Testis (tissue), 3 donors: Measurements from ENCODE around the gene BCL7A. TPM values are rescaled to one million over a fixed set of nuclear protein-coding genes. Genes with fewer than 3 reads are reported as not detected.

Experiments used
- DNase-seq: peaks from one replicate; pipeline ENCODE4 v3.0.0-alpha.2; 2019
- H3K27ac ChIP-seq, 2 donors: fragments of 200-600 bp; sonication (generic); one replicate each; pipeline ENCODE4 v1.5.1; 2019
- H3K27me3 ChIP-seq: fragments of 200-600 bp; sonication (generic); one replicate; pipeline ENCODE4 v1.5.1; 2019
- H3K36me3 ChIP-seq: fragments of 200-600 bp; sonication (generic); one replicate; pipeline ENCODE4 v1.5.1; 2017; ENCODE audit warnings: low read depth; ENCODE audit errors: missing control alignments
- H3K4me1 ChIP-seq: fragments of 200-600 bp; sonication (generic); one replicate; pipeline ENCODE4 v1.5.1; 2019
- H3K4me3 ChIP-seq, 2 donors: fragments of 200-600 bp; sonication (generic); one replicate each; pipeline ENCODE4 v1.5.1; 2017 to 2019
- H3K9me3 ChIP-seq: fragments of 200-600 bp; sonication (generic); one replicate; pipeline ENCODE4 v1.5.1; 2017
- CTCF ChIP-seq, 3 experiments: fragments of 450-650 bp in 2 of 3; fragments of 200-600 bp in 1 of 3; sonication (generic) in 1 of 3; IDR thresholded peaks; one replicate each; pipeline ENCODE4 v1.5.1; 2016 to 2019; ENCODE audit warnings: antibody characterized with exemption in 3 of 3, mild to moderate bottlenecking in 2 of 3, moderate library complexity in 1 of 3
- POLR2A ChIP-seq: fragments of 450-650 bp; IDR thresholded peaks from one replicate; pipeline ENCODE4 v1.6.1; 2017; ENCODE audit warnings: antibody characterized with exemption, mild to moderate bottlenecking, moderate library complexity
- WGBS, 2 donors: methylation state at CpG; one replicate each; pipeline ENCODE4 v1.1.5; 2018; 5-methylcytosine and 5-hydroxymethylcytosine counted together
- intact Hi-C: fragments of 100-400 bp; cut with DNase I; formaldehyde crosslinking; loops from one replicate; pipeline ENCODE4 v1.15.1; 2023; ENCODE audit warnings: low total_unique reads
- polyA plus RNA-seq: library from polyadenylated mRNA; stranded (reverse); fragments of 350-450 nt; fragmentation: Illumina TruSeq; extraction: RNeasy Lipid Tissue Mini Kit (QIAGEN cat#74804); gene quantifications from one replicate; pipeline ENCODE4 v1.2.3, GENCODE V29; 2014; ENCODE audit warnings: low read depth, low replicate concordance; ENCODE audit not compliant: insufficient read depth
- total RNA-seq, 2 donors: library from RNA; depleted of rRNA; stranded (reverse); fragments of >200 nt; gene quantifications; one replicate each; pipeline ENCODE4 v1.2.3, GENCODE V29; 2016

The BCL7A gene
- total and polyA plus RNA-seq, 3 donors from 2014 or later: 5.9 to 11.1 (median 10.2) TPM

GRCh38 chr12:122030424-122031035, 8.8 kb downstream of the BCL7A start:
- no peak for DNase-seq
- intact Hi-C loops: no loop called here
- H3K4me3 ChIP-seq: no peak overlapping the region
- H3K36me3 ChIP-seq: no peaks in the 10 kb centered on the region
- WGBS, 2 donors: 84 to 85% methylated on average over 8 to 13 of the region's 13 CpGs
- peaks cover 14% of the 10 kb centered on the region for H3K4me1 ChIP-seq
- no peak overlapping the region for H3K27ac ChIP-seq
- no peaks in the 10 kb centered on the region for H3K9me3 ChIP-seq
- H3K27me3 ChIP-seq: no peaks in the 10 kb centered on the region
- TF ChIP-seq CTCF (IDR thresholded peaks at IDR 0.05): no peak
- TF ChIP-seq POLR2A: no peak

- Histone ChIP-seq H3K27ac (no peak overlapping the region), H3K9me3 (no peaks in the 10 kb centered on the region), H3K36me3 (no peaks in the 10 kb centered on the region), H3K27me3 (no peaks in the 10 kb centered on the region), H3K4me3 (no peak overlapping the region), H3K4me1 (peaks cover 14% of the 10 kb centered on the region)
- peak; percentile 50 for DNase-seq
- TF ChIP-seq POLR2A (no peak), CTCF (IDR thresholded peaks at IDR 0.05) (peak; percentile 36 to 59 (median 59))
- 79 to 89% methylated on average over 13 to 20 of the region's 21 CpGs for WGBS, 2 donors
- intact Hi-C loops: no loop called here
These were observed 9.9 kb downstream of the BCL7A start for GRCh38 chr12:122031342-122032216.

- H3K9me3 ChIP-seq: no peaks in the 10 kb centered on the region
- H3K27ac ChIP-seq: no peak overlapping the region
- peaks cover 14% of the 10 kb centered on the region for H3K4me1 ChIP-seq
- TF ChIP-seq CTCF (IDR thresholded peaks at IDR 0.05) (no peak), POLR2A (no peak)
- H3K36me3 ChIP-seq: no peaks in the 10 kb centered on the region
- intact Hi-C loops: no loop called here
- WGBS, 2 donors: 87 to 93% methylated on average over 11 of the region's 11 CpGs
- no peaks in the 10 kb centered on the region for H3K27me3 ChIP-seq
- no peak for DNase-seq
- H3K4me3 ChIP-seq: no peak overlapping the region
These were observed 10.9 kb downstream of the BCL7A start for GRCh38 chr12:122032580-122032979.

- H3K27me3 ChIP-seq: no peaks in the 10 kb centered on the region
- no peak for DNase-seq
- WGBS, 2 donors: 91 to 92% methylated on average over 8 of the region's 8 CpGs
- H3K4me1 ChIP-seq: peaks cover 5% of the 10 kb centered on the region
- intact Hi-C loops: no loop called here
- TF ChIP-seq POLR2A (no peak), CTCF (IDR thresholded peaks at IDR 0.05) (no peak)
- H3K9me3 ChIP-seq: no peaks in the 10 kb centered on the region
- H3K36me3 ChIP-seq: peaks cover 4% of the 10 kb centered on the region
- no peak overlapping the region for H3K4me3 ChIP-seq
- H3K27ac ChIP-seq: no peak overlapping the region
These were observed 13.6 kb downstream of the BCL7A start for GRCh38 chr12:122035292-122035691.
